NAMALWA (cell line): Measurements from ENCODE around the gene ARMS2.

Experiments used
- DNase-seq: peaks from one replicate; pipeline ENCODE4 v3.0.0-alpha.2; 2015; ENCODE audit warnings: low spot score

ARMS2 gene

GRCh38 chr10:122454071-122454470 is 382 bp upstream of the ARMS2 start:
- no peak for DNase-seq

- DNase-seq, result no peak
Observed at GRCh38 chr10:122455376-122456079, 1.1 kb downstream of the ARMS2 start.

- no peak for DNase-seq
Observed at GRCh38 chr10:122457934-122458333, 3.5 kb downstream of the ARMS2 start.

- no peak for DNase-seq
Observed at GRCh38 chr10:122458693-122459092, 4.2 kb downstream of the ARMS2 start.

- no peak for DNase-seq
Observed at GRCh38 chr10:122459561-122460273, 5.3 kb downstream of the ARMS2 start.

- DNase-seq, result no peak
Observed at GRCh38 chr10:122460891-122461293, 6.4 kb downstream of the ARMS2 start.

GRCh38 chr10:122461367-122461728 is 6.9 kb downstream of the ARMS2 start, which contains the start of gene HTRA1:
Gene HTRA1, plus strand, starts transcription at chr10:122461553. Its CDS starts 100 bp downstream, at chr10:122461653.
- no peak for DNase-seq

GRCh38 chr10:122461729-122462532 is 7.5 kb downstream of the ARMS2 start:
- DNase-seq, result no peak

GRCh38 chr10:122462533-122463465 is 8.3 kb downstream of the ARMS2 start:
- DNase-seq, result no peak

GRCh38 chr10:122463466-122464249 is 9.2 kb downstream of the ARMS2 start:
- no peak for DNase-seq

GRCh38 chr10:122464250-122464510 is 9.7 kb downstream of the ARMS2 start:
- no peak for DNase-seq

- no peak for DNase-seq
Observed at GRCh38 chr10:122464586-122464985, 10.1 kb downstream of the ARMS2 start.

- DNase-seq, result no peak
Observed at GRCh38 chr10:122465401-122466040, 11.1 kb downstream of the ARMS2 start.

GRCh38 chr10:122466951-122467381 is 12.5 kb downstream of the ARMS2 start:
- no peak for DNase-seq

- DNase-seq, result no peak
Observed at GRCh38 chr10:122467701-122468100, 13.2 kb downstream of the ARMS2 start.

GRCh38 chr10:122468307-122468925 is 14.0 kb downstream of the ARMS2 start:
- DNase-seq, result no peak

- no peak for DNase-seq
Observed at GRCh38 chr10:122468926-122469781, 14.7 kb downstream of the ARMS2 start.

GRCh38 chr10:122469848-122470247 is 15.4 kb downstream of the ARMS2 start:
- no peak for DNase-seq

- no peak for DNase-seq
Observed at GRCh38 chr10:122471531-122472177, 17.2 kb downstream of the ARMS2 start.
